Thyroid gland (tissue), 4 donors: ENCODE data around the gene KLRC4.

ENCODE experiments used
- CTCF ChIP-seq, 6 experiments: fragments of 200-600 bp in 3 of 6; fragments of 450-650 bp in 3 of 6; sonication (generic) in 3 of 6; IDR thresholded peaks; one replicate each; pipeline ENCODE4 v1.5.1; 2016 to 2019; ENCODE audit warnings: antibody characterized with exemption in 6 of 6, mild to moderate bottlenecking in 2 of 6, inconsistent platforms in 1 of 6, moderate library complexity in 1 of 6
- POLR2A ChIP-seq, 2 donors: fragments of 450-650 bp; IDR thresholded peaks; one replicate each; pipeline ENCODE4 v1.6.1; 2017; ENCODE audit warnings: antibody characterized with exemption in 2 of 2, mild to moderate bottlenecking in 2 of 2, moderate library complexity in 1 of 2

- TF ChIP-seq POLR2A (IDR thresholded peaks at IDR 0.05) = no peak
- TF ChIP-seq CTCF (IDR thresholded peaks at IDR 0.05) = no peak
Measured at GRCh38 chr12:10392394-10392930, 17.1 kb downstream of the KLRC4 start.
